Measurements from ENCODE around the gene BRD4.

GRCh38 chr19:15196360-15197005 lies 135.9 kb downstream of the BRD4 start:
- no peak for TF ChIP-seq CTCF (conservative IDR thresholded peaks at IDR 0.05; ENCODE audit: low read depth in 2 of 2)
- no peak for TF ChIP-seq EZH2 (IDR thresholded peaks at IDR 0.05; ENCODE audit: low read depth, unreplicated experiment)
- no peak for TF ChIP-seq JUNB (IDR thresholded peaks at IDR 0.05; ENCODE audit: unreplicated experiment)
- TF ChIP-seq CREB1 (CRISPR knock-in tag; IDR thresholded peaks at IDR 0.05; ENCODE audit: low read depth), result no peak
- no peak for TF ChIP-seq ZNF114 (CRISPR knock-in tag; IDR thresholded peaks at IDR 0.05)
- TF ChIP-seq POLR2AphosphoS5 (IDR thresholded peaks at IDR 0.05; ENCODE audit: low read depth), result no peak
- no peak for TF ChIP-seq EZH2phosphoT487 (IDR thresholded peaks at IDR 0.05; ENCODE audit: unreplicated experiment)
- TF ChIP-seq ZNF331 (CRISPR knock-in tag; IDR thresholded peaks at IDR 0.05; ENCODE audit: low read depth), result no peak
